Nephron (organoid): ENCODE measurements around the gene ARFGEF3.

Experiments
- H3K27ac Mint-ChIP-seq, 3 experiments: 2 replicates each; pipeline ENCODE4 v1.8.0; 2020; ENCODE audit warnings: mixed read lengths in 3 of 3, mild to moderate bottlenecking in 2 of 3, moderate library complexity in 1 of 3
- H3K27me3 Mint-ChIP-seq: 2 replicates; pipeline ENCODE4 v1.8.0; 2021; ENCODE audit warnings: low read depth, mild to moderate bottlenecking, moderate library complexity, mixed read lengths
- H3K36me3 Mint-ChIP-seq: 2 replicates; pipeline ENCODE4 v1.8.0; 2020; ENCODE audit warnings: low read depth, mixed read lengths
- H3K4me1 Mint-ChIP-seq: 2 replicates; pipeline ENCODE4 v1.8.0; 2020; ENCODE audit warnings: mixed read lengths
- H3K4me3 Mint-ChIP-seq, 3 experiments: 2 replicates each; pipeline ENCODE4 v1.8.0; 2020; ENCODE audit warnings: mild to moderate bottlenecking in 3 of 3, mixed read lengths in 3 of 3, moderate library complexity in 2 of 3
- H3K9me3 Mint-ChIP-seq: 2 replicates; pipeline ENCODE4 v1.8.0; 2020; ENCODE audit warnings: mixed read lengths
- TF ChIP-seq, protein P1 (sequence below), 3 experiments: fragments of 200-600 bp; sonication (generic); IDR thresholded peaks; one replicate each; pipeline ENCODE4 v1.5.0; 2021; ENCODE audit warnings: antibody characterized with exemption in 3 of 3; ENCODE audit not compliant: unreplicated experiment in 3 of 3

The ARFGEF3 gene

DNA sequence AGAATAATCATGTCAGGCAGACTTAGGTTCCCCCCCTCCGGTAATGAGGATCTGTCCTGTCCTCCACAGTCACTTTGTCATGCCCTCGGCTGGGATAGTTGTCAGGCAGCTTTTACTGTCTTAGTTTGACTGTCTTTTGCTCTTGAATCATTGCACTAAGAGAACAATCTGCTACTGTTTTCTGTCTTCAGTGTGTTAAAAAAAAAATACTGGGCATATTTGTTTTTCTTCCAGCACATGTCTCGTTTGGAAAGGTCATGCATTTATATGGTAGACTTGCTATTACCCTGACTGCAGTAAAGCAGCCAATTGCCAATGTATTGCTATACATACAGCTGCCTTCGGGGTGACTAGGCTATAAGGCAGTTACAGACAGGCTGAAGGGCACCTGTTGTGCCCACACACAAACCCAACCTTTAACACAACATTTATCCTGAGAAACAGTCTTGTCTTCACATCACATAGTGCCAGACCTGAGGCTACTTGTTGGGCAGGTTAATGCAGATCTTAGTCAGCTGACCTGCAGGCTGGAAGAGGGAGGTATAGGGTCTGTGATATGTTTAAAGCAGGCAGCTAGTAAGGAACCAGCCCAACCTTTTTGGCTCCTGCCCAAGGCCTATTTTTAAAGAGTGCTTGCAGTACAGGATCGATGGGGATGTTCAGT, 26.7 kb downstream of the ARFGEF3 start:
- TF ChIP-seq, protein P1, sequence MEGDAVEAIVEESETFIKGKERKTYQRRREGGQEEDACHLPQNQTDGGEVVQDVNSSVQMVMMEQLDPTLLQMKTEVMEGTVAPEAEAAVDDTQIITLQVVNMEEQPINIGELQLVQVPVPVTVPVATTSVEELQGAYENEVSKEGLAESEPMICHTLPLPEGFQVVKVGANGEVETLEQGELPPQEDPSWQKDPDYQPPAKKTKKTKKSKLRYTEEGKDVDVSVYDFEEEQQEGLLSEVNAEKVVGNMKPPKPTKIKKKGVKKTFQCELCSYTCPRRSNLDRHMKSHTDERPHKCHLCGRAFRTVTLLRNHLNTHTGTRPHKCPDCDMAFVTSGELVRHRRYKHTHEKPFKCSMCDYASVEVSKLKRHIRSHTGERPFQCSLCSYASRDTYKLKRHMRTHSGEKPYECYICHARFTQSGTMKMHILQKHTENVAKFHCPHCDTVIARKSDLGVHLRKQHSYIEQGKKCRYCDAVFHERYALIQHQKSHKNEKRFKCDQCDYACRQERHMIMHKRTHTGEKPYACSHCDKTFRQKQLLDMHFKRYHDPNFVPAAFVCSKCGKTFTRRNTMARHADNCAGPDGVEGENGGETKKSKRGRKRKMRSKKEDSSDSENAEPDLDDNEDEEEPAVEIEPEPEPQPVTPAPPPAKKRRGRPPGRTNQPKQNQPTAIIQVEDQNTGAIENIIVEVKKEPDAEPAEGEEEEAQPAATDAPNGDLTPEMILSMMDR (IDR thresholded peaks at IDR 0.05; ENCODE audit: unreplicated experiment in 3 of 3): no peak
- Mint-ChIP-seq H3K27ac (no peak overlapping the region), H3K4me3 (no peak overlapping the region), H3K27me3 (peaks cover 3% of the 10 kb centered on the region), H3K4me1 (peaks cover 7% of the 10 kb centered on the region), H3K9me3 (no peaks in the 10 kb centered on the region), H3K36me3 (no peaks in the 10 kb centered on the region)

DNA sequence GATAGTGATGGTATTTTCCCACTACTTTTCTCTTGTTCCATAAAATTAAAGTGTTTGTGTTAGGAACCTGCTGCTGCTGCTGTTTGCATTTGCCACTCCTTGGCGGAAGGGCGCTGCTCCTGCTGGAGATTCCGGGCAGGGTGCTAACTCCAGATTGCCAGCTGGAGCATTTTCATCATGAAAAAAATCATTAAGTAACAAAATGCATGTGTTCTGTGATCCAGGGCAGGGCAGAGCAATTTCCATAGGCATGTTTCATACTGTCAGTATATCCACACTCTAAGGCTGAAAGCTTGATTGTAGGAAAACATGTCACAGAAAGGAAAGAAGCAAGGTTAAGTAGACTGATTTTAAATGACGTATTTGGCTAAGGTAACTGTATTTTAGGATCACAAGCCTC, 32.5 kb downstream of the ARFGEF3 start:
- Mint-ChIP-seq H3K27me3 (peaks cover 3% of the 10 kb centered on the region), H3K36me3 (no peaks in the 10 kb centered on the region), H3K4me3 (no peak overlapping the region), H3K4me1 (no peaks in the 10 kb centered on the region), H3K9me3 (no peaks in the 10 kb centered on the region), H3K27ac (no peak overlapping the region)
- TF ChIP-seq, protein P1 (IDR thresholded peaks at IDR 0.05; ENCODE audit: unreplicated experiment in 3 of 3): no peak

DNA sequence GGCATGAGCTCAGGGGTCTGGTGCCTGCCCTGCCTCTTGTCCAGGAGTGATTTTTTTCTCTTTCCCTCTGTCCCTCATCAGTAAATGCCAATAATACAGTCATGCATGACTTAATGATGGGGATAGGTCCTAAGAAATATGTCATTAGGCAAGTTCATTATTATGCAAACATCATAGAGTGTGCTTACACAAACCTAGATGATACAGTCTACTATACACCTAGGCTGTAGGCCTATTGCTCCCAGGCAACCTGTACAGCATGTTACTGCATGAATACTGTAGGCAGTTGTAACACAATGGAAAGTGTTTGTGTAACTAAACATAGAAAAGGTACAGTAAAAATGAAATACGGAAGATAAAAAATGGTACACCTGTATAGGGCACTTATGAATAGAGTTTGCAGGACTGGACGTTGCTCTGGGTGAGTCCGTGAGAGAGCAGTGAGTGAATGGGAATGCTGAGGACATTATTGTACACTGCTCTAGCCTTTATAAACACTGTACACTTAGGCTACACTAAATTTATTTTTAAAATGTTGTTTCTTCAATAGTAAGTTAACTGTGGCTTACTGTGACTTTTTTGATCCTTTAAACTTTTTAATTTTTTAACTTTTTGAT, 34.5 kb downstream of the ARFGEF3 start:
- H3K9me3 Mint-ChIP-seq: no peaks in the 10 kb centered on the region
- TF ChIP-seq, protein P1 (IDR thresholded peaks at IDR 0.05; ENCODE audit: unreplicated experiment in 3 of 3): no peak
- no peak overlapping the region for H3K27ac Mint-ChIP-seq
- no peak overlapping the region for H3K4me3 Mint-ChIP-seq
- H3K36me3 Mint-ChIP-seq: no peaks in the 10 kb centered on the region
- H3K27me3 Mint-ChIP-seq: peaks cover 3% of the 10 kb centered on the region
- H3K4me1 Mint-ChIP-seq: no peaks in the 10 kb centered on the region

DNA sequence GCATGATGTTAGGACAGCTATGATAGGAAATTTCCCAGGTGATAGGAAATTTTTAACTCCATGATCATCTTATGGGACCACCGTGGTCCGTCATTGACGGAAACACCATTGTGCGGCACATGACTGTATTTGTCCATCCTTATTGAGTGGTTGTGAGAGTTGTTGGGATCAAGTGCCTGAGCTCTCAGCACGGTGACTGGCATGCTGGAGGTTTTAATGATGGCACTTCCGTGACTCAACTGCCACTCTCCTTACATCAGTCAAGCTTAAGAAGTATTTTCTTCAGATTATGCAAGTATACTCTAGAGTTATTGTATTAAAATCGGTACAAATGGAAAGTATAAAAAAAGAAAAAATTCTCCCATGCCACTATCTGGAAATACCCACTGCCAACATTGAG, 35.8 kb downstream of the ARFGEF3 start:
- H3K4me1 Mint-ChIP-seq: no peaks in the 10 kb centered on the region
- no peaks in the 10 kb centered on the region for H3K36me3 Mint-ChIP-seq
- H3K27me3 Mint-ChIP-seq: peaks cover 3% of the 10 kb centered on the region
- no peak overlapping the region for H3K4me3 Mint-ChIP-seq
- no peak overlapping the region for H3K27ac Mint-ChIP-seq
- TF ChIP-seq, protein P1 (IDR thresholded peaks at IDR 0.05; ENCODE audit: unreplicated experiment in 3 of 3): no peak
- no peaks in the 10 kb centered on the region for H3K9me3 Mint-ChIP-seq

DNA sequence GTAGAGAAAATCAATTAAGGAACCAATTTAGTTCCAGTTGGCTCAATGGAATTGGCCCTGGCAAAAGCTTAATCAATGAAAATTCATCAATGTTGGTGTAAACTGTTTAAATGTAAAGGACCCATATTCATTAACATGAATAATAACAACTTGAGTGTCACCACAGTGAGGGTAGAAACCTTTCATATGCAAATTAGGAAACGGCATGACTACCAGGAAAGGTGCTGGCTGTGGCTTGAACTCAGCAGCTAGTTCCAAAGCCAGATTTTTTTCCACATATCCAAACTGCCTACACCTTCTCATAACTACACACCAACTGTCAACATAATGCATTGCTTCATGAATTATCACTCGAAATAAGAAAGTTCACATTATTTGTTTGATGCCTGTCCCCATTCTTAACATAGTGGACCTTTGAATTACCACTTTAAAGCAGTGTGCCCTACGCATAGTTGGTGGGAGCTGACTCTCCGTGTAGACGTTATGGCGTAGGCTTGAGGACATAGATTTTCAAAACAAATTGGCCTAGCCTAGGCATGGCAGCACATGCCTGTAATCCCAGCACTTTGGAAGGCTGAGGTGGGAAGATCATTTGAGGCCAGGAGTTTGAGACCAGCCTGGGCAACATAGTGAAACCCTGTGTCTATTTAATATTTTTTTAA, 36.8 kb downstream of the ARFGEF3 start:
- no peaks in the 10 kb centered on the region for H3K9me3 Mint-ChIP-seq
- H3K4me1 Mint-ChIP-seq: no peaks in the 10 kb centered on the region
- TF ChIP-seq, protein P1 (IDR thresholded peaks at IDR 0.05; ENCODE audit: unreplicated experiment in 3 of 3): no peak
- H3K27ac Mint-ChIP-seq: no peak overlapping the region
- H3K36me3 Mint-ChIP-seq: no peaks in the 10 kb centered on the region
- peaks cover 3% of the 10 kb centered on the region for H3K27me3 Mint-ChIP-seq
- no peak overlapping the region for H3K4me3 Mint-ChIP-seq
